ENCODE results near the gene SEMA7A. TPM values are rescaled to one million over a fixed set of nuclear protein-coding genes. Genes with fewer than 3 reads are reported as not detected.
A peak's percentile ranks its signal among the peaks of the same experiment; 100 is the strongest.

The SEMA7A gene
- total RNA-seq, 4 donors from 2014 or later: 31.8 to 35.6 (median 33.8) TPM

GRCh38 chr15:74417670-74418069 lies 16.1 kb downstream of the SEMA7A start:
- WGBS, 2 donors: 63 to 77% methylated on average over 7 to 9 of the region's 9 CpGs

GRCh38 chr15:74417225-74417624 lies 16.5 kb downstream of the SEMA7A start:
- H3K4me3 ChIP-seq: peak overlapping the region in 1 of 4 donors; percentile 3
- peak overlapping the region in 3 of 4 donors; percentile 71 to 91 (median 88) for H3K27ac ChIP-seq
- WGBS, 2 donors: 33 to 45% methylated on average over 10 to 12 of the region's 13 CpGs
- no peaks in the 10 kb centered on the region for H3K9me3 ChIP-seq
- H3K36me3 ChIP-seq: peaks cover 0 to 39% (median 0%) of the 10 kb centered on the region in 3 donors
- no peak for DNase-seq (ENCODE audit: low spot score in 2 of 2)
- H3K4me1 ChIP-seq: peaks cover 0 to 99% (median 65%) of the 10 kb centered on the region in 4 donors
- TF ChIP-seq POLR2A (IDR thresholded peaks at IDR 0.05): no peak
- TF ChIP-seq, protein P1, sequence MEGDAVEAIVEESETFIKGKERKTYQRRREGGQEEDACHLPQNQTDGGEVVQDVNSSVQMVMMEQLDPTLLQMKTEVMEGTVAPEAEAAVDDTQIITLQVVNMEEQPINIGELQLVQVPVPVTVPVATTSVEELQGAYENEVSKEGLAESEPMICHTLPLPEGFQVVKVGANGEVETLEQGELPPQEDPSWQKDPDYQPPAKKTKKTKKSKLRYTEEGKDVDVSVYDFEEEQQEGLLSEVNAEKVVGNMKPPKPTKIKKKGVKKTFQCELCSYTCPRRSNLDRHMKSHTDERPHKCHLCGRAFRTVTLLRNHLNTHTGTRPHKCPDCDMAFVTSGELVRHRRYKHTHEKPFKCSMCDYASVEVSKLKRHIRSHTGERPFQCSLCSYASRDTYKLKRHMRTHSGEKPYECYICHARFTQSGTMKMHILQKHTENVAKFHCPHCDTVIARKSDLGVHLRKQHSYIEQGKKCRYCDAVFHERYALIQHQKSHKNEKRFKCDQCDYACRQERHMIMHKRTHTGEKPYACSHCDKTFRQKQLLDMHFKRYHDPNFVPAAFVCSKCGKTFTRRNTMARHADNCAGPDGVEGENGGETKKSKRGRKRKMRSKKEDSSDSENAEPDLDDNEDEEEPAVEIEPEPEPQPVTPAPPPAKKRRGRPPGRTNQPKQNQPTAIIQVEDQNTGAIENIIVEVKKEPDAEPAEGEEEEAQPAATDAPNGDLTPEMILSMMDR (IDR thresholded peaks at IDR 0.05): no peak
- TF ChIP-seq EP300 (IDR thresholded peaks at IDR 0.05): no peak
- no peaks in the 10 kb centered on the region for H3K27me3 ChIP-seq

More at GRCh38 chr15:74417670-74418069, 16.1 kb downstream of the SEMA7A start:
- peak overlapping the region; percentile 12 to 91 (median 80) for H3K27ac ChIP-seq
- TF ChIP-seq POLR2A (IDR thresholded peaks at IDR 0.05) (no peak), EP300 (IDR thresholded peaks at IDR 0.05) (no peak)
- TF ChIP-seq, protein P1 (IDR thresholded peaks at IDR 0.05): no peak
- H3K27me3 ChIP-seq: no peaks in the 10 kb centered on the region
- no peaks in the 10 kb centered on the region for H3K9me3 ChIP-seq
- peaks cover 0 to 98% (median 69%) of the 10 kb centered on the region in 4 donors for H3K4me1 ChIP-seq
- no peak overlapping the region for H3K4me3 ChIP-seq
- no peak for DNase-seq (ENCODE audit: low spot score in 2 of 2)
- peaks cover 0 to 36% (median 0%) of the 10 kb centered on the region in 3 donors for H3K36me3 ChIP-seq

- Histone ChIP-seq H3K27me3 (no peaks in the 10 kb centered on the region), H3K9me3 (no peaks in the 10 kb centered on the region), H3K4me1 (peaks cover 0 to 93% (median 58%) of the 10 kb centered on the region in 4 donors), H3K27ac (peak overlapping the region; percentile 19 to 91 (median 70)), H3K4me3 (peak overlapping the region in 1 of 4 donors; percentile 4), H3K36me3 (peaks cover 0 to 49% (median 0%) of the 10 kb centered on the region in 3 donors)
- 48 to 55% methylated on average over 17 to 19 of the region's 19 CpGs for WGBS, 2 donors
- DNase-seq (ENCODE audit: low spot score in 2 of 2): no peak
- TF ChIP-seq EP300 (IDR thresholded peaks at IDR 0.05) (no peak), POLR2A (IDR thresholded peaks at IDR 0.05) (no peak)
- TF ChIP-seq, protein P1 (IDR thresholded peaks at IDR 0.05): no peak
Measured at GRCh38 chr15:74415966-74416916, 17.5 kb downstream of the SEMA7A start.

DNA sequence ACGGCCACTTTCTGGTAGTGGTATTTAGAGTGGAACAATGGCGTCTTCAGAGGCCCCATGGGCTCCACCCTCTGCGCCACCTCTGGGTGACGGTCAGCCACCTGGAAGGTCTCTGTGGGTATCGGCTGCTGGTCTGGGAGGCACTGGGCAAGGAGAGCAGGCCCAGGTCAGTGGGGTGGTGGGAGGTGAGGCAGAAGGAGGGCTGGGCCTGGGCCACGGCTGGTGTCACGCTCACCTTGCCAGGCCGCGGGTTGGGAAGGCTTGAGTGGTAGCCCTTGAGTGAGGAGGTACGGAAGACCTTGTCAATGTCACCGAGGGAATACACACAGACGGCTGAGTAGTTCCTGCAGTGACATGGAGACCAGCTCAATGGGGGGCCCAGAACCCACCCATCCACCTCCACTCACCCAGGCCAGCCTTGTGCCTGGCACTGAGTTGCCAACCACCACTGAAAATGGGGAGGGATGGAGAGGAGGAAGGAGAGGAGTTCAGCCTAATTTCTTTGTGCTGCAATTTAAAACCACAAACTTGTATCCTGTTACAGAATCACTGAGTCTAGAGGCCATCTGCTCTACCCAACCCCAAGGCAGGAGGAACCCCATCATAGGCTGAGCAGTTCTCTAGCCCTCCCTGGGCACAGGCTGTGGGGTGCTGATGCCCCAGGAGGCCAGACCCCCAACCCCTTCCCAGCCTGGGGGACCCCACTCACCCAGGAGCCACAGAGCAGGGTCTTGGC lies 19.0 kb downstream of the SEMA7A start:
- 89% methylated on average over 12 of the region's 12 CpGs for WGBS, 2 donors
- H3K4me3 ChIP-seq: no peak overlapping the region
- H3K36me3 ChIP-seq: peaks cover 0 to 63% (median 0%) of the 10 kb centered on the region in 3 donors
- no peak for DNase-seq (ENCODE audit: low spot score in 2 of 2)
- peak overlapping the region in 2 of 4 donors; percentile 29 to 91 for H3K27ac ChIP-seq
- TF ChIP-seq EP300 (IDR thresholded peaks at IDR 0.05): no peak
- TF ChIP-seq, protein P1 (IDR thresholded peaks at IDR 0.05): no peak
- TF ChIP-seq POLR2A (IDR thresholded peaks at IDR 0.05): no peak
- no peaks in the 10 kb centered on the region for H3K27me3 ChIP-seq
- H3K4me1 ChIP-seq: peaks cover 0 to 82% (median 43%) of the 10 kb centered on the region in 4 donors
- no peaks in the 10 kb centered on the region for H3K9me3 ChIP-seq

Data from tibial nerve (tissue), 4 donors.